GM12878 (cell line): ENCODE measurements around the gene ACTN2. TPM values are rescaled to one million over a fixed set of nuclear protein-coding genes. Genes with fewer than 3 reads are reported as not detected.

Source experiments
- ATAC-seq: fragments of 200-7000 bp; cut with Tn5 transposase; 3 replicates; pipeline ENCODE4 v1.9.1; 2020; ENCODE audit warnings: mild to moderate bottlenecking, moderate library complexity
- BruUV-seq: library from RNA; stranded (reverse); fragments of 400-500 nt; replicated peaks from 2 replicates; lab custom pipeline; 2021; lab: Mats Ljungman, UMichigan
- CTCF ChIA-PET: fragments of 300-600 bp; sonication (Branson Sonifier 250); formaldehyde crosslinking; extraction: SDS; loops from one replicate; lab custom pipeline; 2021; ENCODE audit warnings: inconsistent platforms; lab: Yijun Ruan, JAX
- POLR2A ChIA-PET: fragments of 350-600 bp; formaldehyde crosslinking; extraction: SDS; loops from one replicate; lab custom pipeline; 2021; ENCODE audit warnings: inconsistent platforms; lab: Charles Lee
- RAD21 ChIA-PET: fragments of 300-600 bp; sonication (Branson Sonifier 250); formaldehyde crosslinking; loops from one replicate; lab custom pipeline; 2023; ENCODE audit warnings: antibody characterized with exemption; ENCODE audit not compliant: unreplicated experiment; lab: Charles Lee
- SMC1A ChIA-PET: fragments of 300-600 bp; sonication (Branson Sonifier 250); formaldehyde crosslinking; loops from one replicate; lab custom pipeline; 2023; ENCODE audit not compliant: unreplicated experiment, uncharacterized antibody; lab: Charles Lee
- DNase-seq: peaks from one replicate; pipeline ENCODE4 v3.0.0-alpha.2; 2011; ENCODE audit warnings: low read depth, low spot score
- FAIRE-seq: peaks from 3 replicates; lab custom pipeline; 2011; peaks lifted over from hg19 to GRCh38; lab: Jason Lieb, UNC
- H2AFZ ChIP-seq: 2 replicates; pipeline ENCODE4 v1.6.0; 2011; ENCODE audit warnings: low read depth, low read length, control low read depth; ENCODE audit not compliant: control insufficient read depth
- H3K27ac ChIP-seq: 2 replicates; pipeline ENCODE4 v1.5.1; 2011; ENCODE audit warnings: control low read depth; ENCODE audit not compliant: control insufficient read depth, insufficient read depth
- H3K27me3 ChIP-seq, 2 experiments: replicated peaks in 1 of 2; 2 replicates each; pipeline versions ENCODE4 v1.6.0 to v1.6.1; 2011; ENCODE audit warnings: low read length in 1 of 2; ENCODE audit not compliant: control insufficient read depth in 2 of 2, insufficient read depth in 2 of 2
- H3K36me3 ChIP-seq, 2 experiments: 2 replicates each; pipeline ENCODE4 v1.5.1; 2011; ENCODE audit warnings: low read length in 1 of 2; ENCODE audit not compliant: control insufficient read depth in 2 of 2, insufficient read depth in 2 of 2
- H3K4me1 ChIP-seq: 2 replicates; pipeline ENCODE4 v1.6.1; 2011; ENCODE audit warnings: mild to moderate bottlenecking, low read length, moderate library complexity, mixed read lengths; ENCODE audit not compliant: control insufficient read depth, insufficient read depth
- H3K4me2 ChIP-seq: 2 replicates; pipeline ENCODE4 v1.6.0; 2011; ENCODE audit warnings: control low read depth; ENCODE audit not compliant: control insufficient read depth, insufficient read depth
- H3K4me3 ChIP-seq: fragments of 200-600 bp; sonication (generic); 2 replicates; pipeline ENCODE4 v1.5.1; 2016
- H3K79me2 ChIP-seq: 2 replicates; pipeline ENCODE4 v1.6.0; 2011; ENCODE audit warnings: low read length; ENCODE audit not compliant: control insufficient read depth, insufficient read depth
- H3K9ac ChIP-seq: 2 replicates; pipeline ENCODE4 v1.8.0; 2011; ENCODE audit warnings: low read length, control low read depth, mixed read lengths; ENCODE audit not compliant: control insufficient read depth, insufficient read depth
- H3K9me3 ChIP-seq: replicated peaks from 3 replicates; pipeline ENCODE4 v1.5.1; 2011; ENCODE audit warnings: mild to moderate bottlenecking, low read length; ENCODE audit not compliant: control insufficient read depth, insufficient read depth
- H4K20me1 ChIP-seq: 2 replicates; pipeline ENCODE4 v1.6.0; 2011; ENCODE audit not compliant: control insufficient read depth, insufficient read depth
- CBX3 ChIP-seq: fragments of 200-600 bp; sonication (generic); IDR thresholded peaks from 2 replicates; pipeline ENCODE4 v1.6.1; 2016; ENCODE audit warnings: low read depth, borderline replicate concordance
- HDAC2 ChIP-seq: fragments of 200-600 bp; sonication (generic); IDR thresholded peaks from 2 replicates; pipeline ENCODE4 v1.6.1; 2017
- MEF2B ChIP-seq: fragments of 450-650 bp; IDR thresholded peaks from 2 replicates; pipeline ENCODE4 v1.6.1; 2018; ENCODE audit warnings: mild to moderate bottlenecking, moderate library complexity; ENCODE audit not compliant: partially characterized antibody, poor library complexity, severe bottlenecking
- NFXL1 ChIP-seq: fragments of 450-650 bp; IDR thresholded peaks from 2 replicates; pipeline ENCODE4 v1.6.1; 2017; ENCODE audit warnings: antibody characterized with exemption, mild to moderate bottlenecking, borderline replicate concordance
- NFYA ChIP-seq: IDR thresholded peaks from 2 replicates; pipeline ENCODE4 v1.6.1; 2011; ENCODE audit warnings: low read depth, mild to moderate bottlenecking, low read length, improper control_type of control experiment, borderline replicate concordance
- PAX5 ChIP-seq: IDR thresholded peaks from 2 replicates; pipeline ENCODE4 v1.6.1; 2011; ENCODE audit warnings: low read depth, low read length, borderline replicate concordance
- POLR2A ChIP-seq: IDR thresholded peaks from 2 replicates; pipeline ENCODE4 v1.6.1; 2011; ENCODE audit warnings: low read depth, mild to moderate bottlenecking, low read length
- RFX5 ChIP-seq: IDR thresholded peaks from 2 replicates; pipeline ENCODE4 v1.6.1; 2011; ENCODE audit warnings: low read depth, low read length, improper control_type of control experiment
- SREBF2 ChIP-seq: IDR thresholded peaks from 2 replicates; pipeline ENCODE4 v1.6.1; 2012; ENCODE audit warnings: mild to moderate bottlenecking, low read length
- YBX1 ChIP-seq: fragments of 450-650 bp; IDR thresholded peaks from 2 replicates; pipeline ENCODE4 v1.6.1; 2016; ENCODE audit warnings: antibody characterized with exemption
- WGBS: methylation state at CpG from one replicate; pipeline ENCODE4 v1.1.6; 2016; ENCODE audit warnings: low lambda C conversion rate; ENCODE audit not compliant: insufficient replicate concordance, insufficient coverage; ENCODE audit errors: missing lambda C conversion rate; 5-methylcytosine and 5-hydroxymethylcytosine counted together
- in situ Hi-C: fragments of 300-500 bp; cut with MboI; formaldehyde crosslinking; loops from 9 replicates; pipeline ENCODE4 v1.14.3; 2018; ENCODE audit warnings: mixed read lengths
- intact Hi-C: fragments of 100-400 bp; cut with micrococcal nuclease; formaldehyde crosslinking; loops from one replicate; pipeline ENCODE4 v1.14.2; 2022; ENCODE audit not compliant: unreplicated experiment
- polyA plus RNA-seq, 11 experiments: library from polyadenylated mRNA; depleted of rRNA in 4 of 11; unstranded in 6 of 11; stranded (reverse) in 5 of 11; fragments of >200 nt; fragmentation: Nextera tagmentation in 4 of 11; fragmentation: Illumina TruSeq in 1 of 11; extraction: Ambion mirVana in 4 of 11; extraction: Trizol in 1 of 11; gene quantifications; 1 replicate in 1 of 11; 2 replicates in 10 of 11; pipeline versions ENCODE4 v1.2.1 to v1.2.3, GENCODE V29; 2011 to 2016; ENCODE audit warnings: inconsistent platforms in 2 of 11, missing spikeins in 2 of 11, low read depth in 1 of 11
- total RNA-seq, 4 experiments: library from RNA; depleted of rRNA in 3 of 4; stranded (reverse); fragments of >200 nt in 3 of 4; fragmentation: Illumina TruSeq in 1 of 4; extraction: Trizol in 1 of 4; gene quantifications; 2 replicates each; pipeline versions ENCODE4 v1.2.1 to v1.2.3, GENCODE V29; 2013 to 2021
- TF ChIP-seq, protein P1 (sequence below): fragments of 450-650 bp; formaldehyde crosslinking; IDR thresholded peaks from 2 replicates; pipeline ENCODE4 v1.4.0; 2022; ENCODE audit warnings: mild to moderate bottlenecking, moderate library complexity
- TF ChIP-seq, protein P2 (sequence below): IDR thresholded peaks from 2 replicates; pipeline ENCODE4 v1.6.1; 2011; ENCODE audit warnings: mild to moderate bottlenecking, low read depth, low read length, moderate library complexity; ENCODE audit not compliant: insufficient replicate concordance
- TF ChIP-seq, protein P3 (sequence below): fragments of 450-650 bp; IDR thresholded peaks from 2 replicates; pipeline ENCODE4 v1.6.1; 2017; ENCODE audit warnings: antibody characterized with exemption, mild to moderate bottlenecking, moderate library complexity
- TF ChIP-seq, protein P4 (sequence below): fragments of 450-650 bp; IDR thresholded peaks from 2 replicates; pipeline ENCODE4 v1.6.1; 2017; ENCODE audit warnings: mild to moderate bottlenecking
- TF ChIP-seq, protein P5 (sequence below): fragments of 450-650 bp; IDR thresholded peaks from 2 replicates; pipeline ENCODE4 v1.6.1; 2017; ENCODE audit warnings: borderline replicate concordance

The ACTN2 gene
- total and polyA plus RNA-seq, 10 of the 15 experiments (the other 5 are each of a cell fraction or from before 2014, with no cell fraction given), result 0.10 TPM; not detected in 9

DNA sequence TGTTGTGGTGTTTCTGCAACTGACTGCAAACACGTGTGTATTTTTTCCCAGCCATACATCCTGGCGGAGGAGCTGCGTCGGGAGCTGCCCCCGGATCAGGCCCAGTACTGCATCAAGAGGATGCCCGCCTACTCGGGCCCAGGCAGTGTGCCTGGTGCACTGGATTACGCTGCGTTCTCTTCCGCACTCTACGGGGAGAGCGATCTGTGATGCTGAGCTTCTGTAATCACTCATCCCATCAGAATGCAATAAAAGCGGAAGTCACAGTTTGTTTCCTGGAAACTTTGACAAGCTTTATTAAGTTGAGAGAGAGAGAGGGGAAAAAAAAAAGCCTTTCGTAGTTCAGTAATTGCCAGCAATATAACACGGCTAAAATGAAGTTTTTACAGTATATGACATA lies 76.1 kb downstream of the ACTN2 start:
- Histone ChIP-seq H3K4me2 (no peak overlapping the region), H2AFZ (no peak overlapping the region), H3K9ac (no peak overlapping the region), H3K4me3 (no peak overlapping the region), H4K20me1 (no peaks in the 10 kb centered on the region), H3K27me3 (no peaks in the 10 kb centered on the region), H3K27ac (no peak overlapping the region), H3K4me1 (no peaks in the 10 kb centered on the region), H3K36me3 (no peaks in the 10 kb centered on the region), H3K9me3 (no peaks in the 10 kb centered on the region), H3K79me2 (no peaks in the 10 kb centered on the region)
- in situ Hi-C loops, result no loop called here
- RAD21 ChIA-PET, result no interaction called here
- POLR2A ChIA-PET, result no interaction called here
- CTCF ChIA-PET, result interaction anchor here (1.3 kb wide), 1 partner anchor 109 kb away, joined by 6 read pairs; no protein-coding TSS in a partner anchor
- SMC1A ChIA-PET, result no interaction called here
- no peak for ATAC-seq
- 55% methylated on average over 15 of the region's 15 CpGs for WGBS
- BruUV-seq, result no TSS peak
- intact Hi-C loops, result no loop called here
- DNase-seq, result no peak
- FAIRE-seq, result no peak
- TF ChIP-seq RFX5 (no peak), CBX3 (no peak), HDAC2 (no peak), PAX5 (no peak), POLR2A (no peak), SREBF2 (no peak), NFYA (no peak), YBX1 (no peak), NFXL1 (no peak), MEF2B (no peak)
- TF ChIP-seq, protein P1, sequence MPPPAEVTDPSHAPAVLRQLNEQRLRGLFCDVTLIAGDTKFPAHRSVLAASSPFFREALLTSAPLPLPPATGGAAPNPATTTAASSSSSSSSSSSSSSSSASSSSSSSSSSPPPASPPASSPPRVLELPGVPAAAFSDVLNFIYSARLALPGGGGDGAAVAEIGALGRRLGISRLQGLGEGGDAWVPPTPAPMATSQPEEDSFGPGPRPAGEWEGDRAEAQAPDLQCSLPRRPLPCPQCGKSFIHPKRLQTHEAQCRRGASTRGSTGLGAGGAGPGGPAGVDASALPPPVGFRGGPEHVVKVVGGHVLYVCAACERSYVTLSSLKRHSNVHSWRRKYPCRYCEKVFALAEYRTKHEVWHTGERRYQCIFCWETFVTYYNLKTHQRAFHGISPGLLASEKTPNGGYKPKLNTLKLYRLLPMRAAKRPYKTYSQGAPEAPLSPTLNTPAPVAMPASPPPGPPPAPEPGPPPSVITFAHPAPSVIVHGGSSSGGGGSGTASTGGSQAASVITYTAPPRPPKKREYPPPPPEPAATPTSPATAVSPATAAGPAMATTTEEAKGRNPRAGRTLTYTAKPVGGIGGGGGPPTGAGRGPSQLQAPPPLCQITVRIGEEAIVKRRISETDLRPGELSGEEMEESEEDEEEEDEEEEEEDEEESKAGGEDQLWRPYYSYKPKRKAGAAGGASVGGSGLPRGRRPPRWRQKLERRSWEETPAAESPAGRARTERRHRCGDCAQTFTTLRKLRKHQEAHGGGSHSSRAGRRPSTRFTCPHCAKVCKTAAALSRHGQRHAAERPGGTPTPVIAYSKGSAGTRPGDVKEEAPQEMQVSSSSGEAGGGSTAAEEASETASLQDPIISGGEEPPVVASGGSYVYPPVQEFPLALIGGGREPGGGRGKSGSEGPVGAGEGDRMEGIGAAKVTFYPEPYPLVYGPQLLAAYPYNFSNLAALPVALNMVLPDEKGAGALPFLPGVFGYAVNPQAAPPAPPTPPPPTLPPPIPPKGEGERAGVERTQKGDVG (CRISPR knock-in tag), result no peak
- TF ChIP-seq, protein P2, sequence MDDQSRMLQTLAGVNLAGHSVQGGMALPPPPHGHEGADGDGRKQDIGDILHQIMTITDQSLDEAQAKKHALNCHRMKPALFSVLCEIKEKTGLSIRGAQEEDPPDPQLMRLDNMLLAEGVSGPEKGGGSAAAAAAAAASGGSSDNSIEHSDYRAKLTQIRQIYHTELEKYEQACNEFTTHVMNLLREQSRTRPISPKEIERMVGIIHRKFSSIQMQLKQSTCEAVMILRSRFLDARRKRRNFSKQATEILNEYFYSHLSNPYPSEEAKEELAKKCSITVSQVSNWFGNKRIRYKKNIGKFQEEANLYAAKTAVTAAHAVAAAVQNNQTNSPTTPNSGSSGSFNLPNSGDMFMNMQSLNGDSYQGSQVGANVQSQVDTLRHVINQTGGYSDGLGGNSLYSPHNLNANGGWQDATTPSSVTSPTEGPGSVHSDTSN, result no peak
- TF ChIP-seq, protein P3, sequence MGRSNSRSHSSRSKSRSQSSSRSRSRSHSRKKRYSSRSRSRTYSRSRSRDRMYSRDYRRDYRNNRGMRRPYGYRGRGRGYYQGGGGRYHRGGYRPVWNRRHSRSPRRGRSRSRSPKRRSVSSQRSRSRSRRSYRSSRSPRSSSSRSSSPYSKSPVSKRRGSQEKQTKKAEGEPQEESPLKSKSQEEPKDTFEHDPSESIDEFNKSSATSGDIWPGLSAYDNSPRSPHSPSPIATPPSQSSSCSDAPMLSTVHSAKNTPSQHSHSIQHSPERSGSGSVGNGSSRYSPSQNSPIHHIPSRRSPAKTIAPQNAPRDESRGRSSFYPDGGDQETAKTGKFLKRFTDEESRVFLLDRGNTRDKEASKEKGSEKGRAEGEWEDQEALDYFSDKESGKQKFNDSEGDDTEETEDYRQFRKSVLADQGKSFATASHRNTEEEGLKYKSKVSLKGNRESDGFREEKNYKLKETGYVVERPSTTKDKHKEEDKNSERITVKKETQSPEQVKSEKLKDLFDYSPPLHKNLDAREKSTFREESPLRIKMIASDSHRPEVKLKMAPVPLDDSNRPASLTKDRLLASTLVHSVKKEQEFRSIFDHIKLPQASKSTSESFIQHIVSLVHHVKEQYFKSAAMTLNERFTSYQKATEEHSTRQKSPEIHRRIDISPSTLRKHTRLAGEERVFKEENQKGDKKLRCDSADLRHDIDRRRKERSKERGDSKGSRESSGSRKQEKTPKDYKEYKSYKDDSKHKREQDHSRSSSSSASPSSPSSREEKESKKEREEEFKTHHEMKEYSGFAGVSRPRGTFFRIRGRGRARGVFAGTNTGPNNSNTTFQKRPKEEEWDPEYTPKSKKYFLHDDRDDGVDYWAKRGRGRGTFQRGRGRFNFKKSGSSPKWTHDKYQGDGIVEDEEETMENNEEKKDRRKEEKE, result no peak
- TF ChIP-seq, protein P4, sequence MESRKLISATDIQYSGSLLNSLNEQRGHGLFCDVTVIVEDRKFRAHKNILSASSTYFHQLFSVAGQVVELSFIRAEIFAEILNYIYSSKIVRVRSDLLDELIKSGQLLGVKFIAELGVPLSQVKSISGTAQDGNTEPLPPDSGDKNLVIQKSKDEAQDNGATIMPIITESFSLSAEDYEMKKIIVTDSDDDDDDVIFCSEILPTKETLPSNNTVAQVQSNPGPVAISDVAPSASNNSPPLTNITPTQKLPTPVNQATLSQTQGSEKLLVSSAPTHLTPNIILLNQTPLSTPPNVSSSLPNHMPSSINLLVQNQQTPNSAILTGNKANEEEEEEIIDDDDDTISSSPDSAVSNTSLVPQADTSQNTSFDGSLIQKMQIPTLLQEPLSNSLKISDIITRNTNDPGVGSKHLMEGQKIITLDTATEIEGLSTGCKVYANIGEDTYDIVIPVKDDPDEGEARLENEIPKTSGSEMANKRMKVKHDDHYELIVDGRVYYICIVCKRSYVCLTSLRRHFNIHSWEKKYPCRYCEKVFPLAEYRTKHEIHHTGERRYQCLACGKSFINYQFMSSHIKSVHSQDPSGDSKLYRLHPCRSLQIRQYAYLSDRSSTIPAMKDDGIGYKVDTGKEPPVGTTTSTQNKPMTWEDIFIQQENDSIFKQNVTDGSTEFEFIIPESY, result no peak
- TF ChIP-seq, protein P5, sequence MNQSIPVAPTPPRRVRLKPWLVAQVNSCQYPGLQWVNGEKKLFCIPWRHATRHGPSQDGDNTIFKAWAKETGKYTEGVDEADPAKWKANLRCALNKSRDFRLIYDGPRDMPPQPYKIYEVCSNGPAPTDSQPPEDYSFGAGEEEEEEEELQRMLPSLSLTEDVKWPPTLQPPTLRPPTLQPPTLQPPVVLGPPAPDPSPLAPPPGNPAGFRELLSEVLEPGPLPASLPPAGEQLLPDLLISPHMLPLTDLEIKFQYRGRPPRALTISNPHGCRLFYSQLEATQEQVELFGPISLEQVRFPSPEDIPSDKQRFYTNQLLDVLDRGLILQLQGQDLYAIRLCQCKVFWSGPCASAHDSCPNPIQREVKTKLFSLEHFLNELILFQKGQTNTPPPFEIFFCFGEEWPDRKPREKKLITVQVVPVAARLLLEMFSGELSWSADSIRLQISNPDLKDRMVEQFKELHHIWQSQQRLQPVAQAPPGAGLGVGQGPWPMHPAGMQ, result no peak
